Heart left ventricle (tissue), 16 donors: Measurements from ENCODE around the gene SKI. TPM values are rescaled to one million over a fixed set of nuclear protein-coding genes. Genes with fewer than 3 reads are reported as not detected.

Source experiments
- ATAC-seq, 4 donors: fragments of 200-7000 bp; cut with Tn5 transposase; one replicate each; pipeline ENCODE4 v1.9.1; 2020 to 2022; ENCODE audit warnings: moderate library complexity in 4 of 4, mild to moderate bottlenecking in 3 of 4, moderate number of reproducible peaks in 1 of 4
- DNase-seq, 5 donors: peaks; one replicate each; pipeline ENCODE4 v3.0.0-alpha.2; 2020
- H3K27ac ChIP-seq, 12 donors: fragments of 200-600 bp; sonication (generic) in 4 of 12; one replicate each; pipeline versions ENCODE4 v1.5.0 to v1.8.0; 2016 to 2022; ENCODE audit warnings: mild to moderate bottlenecking in 2 of 12
- H3K27me3 ChIP-seq, 9 donors: fragments of 200-600 bp; sonication (generic) in 2 of 9; one replicate each; pipeline versions ENCODE4 v1.5.1 to v1.8.0; 2016 to 2022; ENCODE audit warnings: mild to moderate bottlenecking in 3 of 9
- H3K36me3 ChIP-seq, 9 donors: fragments of 200-600 bp; sonication (generic) in 2 of 9; one replicate each; pipeline versions ENCODE4 v1.5.0 to v1.8.0; 2018 to 2022; ENCODE audit warnings: mild to moderate bottlenecking in 2 of 9
- H3K4me1 ChIP-seq, 12 donors: fragments of 200-600 bp; sonication (generic) in 4 of 12; one replicate each; pipeline versions ENCODE4 v1.5.0 to v1.8.0; 2016 to 2022; ENCODE audit warnings: mild to moderate bottlenecking in 3 of 12
- H3K4me3 ChIP-seq, 12 donors: fragments of 200-600 bp; sonication (generic) in 4 of 12; one replicate each; pipeline versions ENCODE4 v1.5.0 to v1.8.0; 2017 to 2022; ENCODE audit warnings: mild to moderate bottlenecking in 9 of 12, moderate library complexity in 4 of 12
- H3K9me3 ChIP-seq, 12 donors: fragments of 200-600 bp; sonication (generic) in 4 of 12; one replicate each; pipeline versions ENCODE4 v1.5.0 to v1.8.0; 2016 to 2022; ENCODE audit warnings: mild to moderate bottlenecking in 1 of 12
- POLR2A ChIP-seq, 2 donors: fragments of 450-650 bp; IDR thresholded peaks; one replicate each; pipeline ENCODE4 v1.6.1; 2017; ENCODE audit warnings: antibody characterized with exemption in 2 of 2, mild to moderate bottlenecking in 2 of 2, moderate library complexity in 2 of 2
- WGBS, 4 donors: extraction: QIAGEN DNeasy Blood & Tissue Kit in 2 of 4; methylation state at CpG; one replicate each; pipeline versions ENCODE4 v1.1.5 to v1.1.7; 2013 to 2018; 5-methylcytosine and 5-hydroxymethylcytosine counted together
- intact Hi-C, 10 donors: fragments of 100-400 bp; cut with DNase I; formaldehyde crosslinking; loops; one replicate each; pipeline versions ENCODE4 v1.11.1 to v1.14.2; 2022
- polyA plus RNA-seq, 2 donors: library from polyadenylated mRNA; stranded (reverse); fragments of 200-250 nt; gene quantifications; one replicate each; pipeline ENCODE4 v1.2.3, GENCODE V29; 2013
- total RNA-seq, 9 donors: library from RNA; depleted of rRNA in 2 of 9; stranded (reverse); fragments of >200 nt in 2 of 9; fragmentation: NEBNext Ultra II Directional in 3 of 9; extraction: Animal tissue kit (Norgen Biotek cat#: 25700) in 3 of 9; gene quantifications; one replicate each; pipeline versions ENCODE4 v1.1.0 to v1.2.4, GENCODE V29; 2016 to 2023
- TF ChIP-seq, protein P1 (sequence below), 12 donors: fragments of 200-600 bp; sonication (generic) in 4 of 12; IDR thresholded peaks; one replicate each; pipeline versions ENCODE4 v1.5.0 to v1.8.0; 2018 to 2022; ENCODE audit warnings: antibody characterized with exemption in 12 of 12, mild to moderate bottlenecking in 5 of 12
- donor health status: ischemic (EF 13 %, LVEDD 7.1; RV severe dilation, severe dysfunction).
- donor health status: healthy with polysubstance abuse.
- donor health status: DM: no; HTN: yes; CAD: no.
- donor health status: DM: no; HTN: no; CAD: no.
- donor health status: ischemic (EF 25% LVEDD 6.9; RV normal size, moderate dysfunction).
- donor health status: ischemic (EF 25% LVEDD 5.7; RV mildly dilated, moderate dysfunction).
- donor health status: healthy.
- donor health status: DM: yes; HTN: yes; CAD: no.
- donor health status: ischemic (EF 35%, LVEDD 5.7; RV mildly dilated, moderate dysfunction).
- donor health status: nonischemic (EF 11% LVEDD 7.7; RV severe dilation, severe dysfunction).
- donor health status: DM: yes; HTN: yes; CAD: no.
- donor health status: PGD.
- donor health status: ischemic (EF 29% LVEDD 5.4; RV normal size, mild dysfunction).
- donor health status: nonischemic (EF 23%, LVEDD 6.1; RV moderate dilation, normal function).

The SKI gene
- total and polyA plus RNA-seq, 11 donors: 16.9 to 52.7 (median 38.9) TPM

DNA sequence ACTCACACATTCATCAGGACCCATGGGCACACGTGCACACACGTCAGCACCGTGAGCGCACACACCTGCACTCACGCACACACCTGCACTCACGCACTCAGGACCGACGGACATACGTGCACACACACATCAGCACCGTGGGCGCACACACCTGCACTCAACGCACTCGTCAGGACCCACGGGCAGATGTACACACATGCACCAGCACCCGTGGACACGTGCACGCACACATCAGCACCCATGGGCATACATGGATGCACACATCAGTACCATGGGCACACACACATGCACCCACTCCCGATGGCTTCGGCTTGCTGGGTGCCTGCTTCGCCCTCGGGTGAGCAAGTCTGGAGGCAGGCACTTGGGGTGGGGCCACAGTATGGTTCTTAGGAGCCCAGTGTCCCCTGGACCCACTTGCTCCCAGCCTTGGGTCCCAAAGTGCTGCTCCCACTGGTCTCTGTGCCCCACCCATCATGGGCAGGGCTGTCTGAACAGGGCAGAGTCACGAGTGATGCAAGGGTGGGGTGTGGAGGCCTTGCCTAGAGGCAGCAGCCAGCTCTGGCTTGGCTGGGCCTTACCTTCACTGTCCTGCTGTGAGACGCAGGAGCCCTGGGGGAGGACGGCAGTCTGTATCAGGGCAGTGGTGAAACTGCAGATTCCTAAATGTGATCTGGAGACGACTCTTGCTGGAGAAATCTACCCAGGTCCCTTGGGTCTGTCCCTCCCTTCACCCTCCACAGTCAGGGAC is 49.8 kb downstream of the SKI start:
- WGBS, 4 donors: 76 to 93% (median 87%) methylated on average over 10 to 25 of the region's 25 CpGs
- DNase-seq (peak in 2 of 5 donors; percentile 43 to 57), ATAC-seq (peak in 3 of 4 donors; percentile 12 to 23 (median 20))
- Histone ChIP-seq H3K4me1 (peaks cover 29 to 78% (median 72%) of the 10 kb centered on the region in 12 donors), H3K36me3 (peaks cover 0 to 12% (median 0%) of the 10 kb centered on the region in 9 donors), H3K27me3 (no peaks in the 10 kb centered on the region), H3K27ac (peak overlapping the region in 10 of 12 donors; percentile 10 to 82 (median 72)), H3K9me3 (no peaks in the 10 kb centered on the region), H3K4me3 (no peak overlapping the region)
- intact Hi-C loops: loop anchor here in 2 of 10 donors (5.0 kb wide), 2 partner anchors 34 to 46 kb away; no protein-coding TSS in a partner anchor
- TF ChIP-seq, protein P1, sequence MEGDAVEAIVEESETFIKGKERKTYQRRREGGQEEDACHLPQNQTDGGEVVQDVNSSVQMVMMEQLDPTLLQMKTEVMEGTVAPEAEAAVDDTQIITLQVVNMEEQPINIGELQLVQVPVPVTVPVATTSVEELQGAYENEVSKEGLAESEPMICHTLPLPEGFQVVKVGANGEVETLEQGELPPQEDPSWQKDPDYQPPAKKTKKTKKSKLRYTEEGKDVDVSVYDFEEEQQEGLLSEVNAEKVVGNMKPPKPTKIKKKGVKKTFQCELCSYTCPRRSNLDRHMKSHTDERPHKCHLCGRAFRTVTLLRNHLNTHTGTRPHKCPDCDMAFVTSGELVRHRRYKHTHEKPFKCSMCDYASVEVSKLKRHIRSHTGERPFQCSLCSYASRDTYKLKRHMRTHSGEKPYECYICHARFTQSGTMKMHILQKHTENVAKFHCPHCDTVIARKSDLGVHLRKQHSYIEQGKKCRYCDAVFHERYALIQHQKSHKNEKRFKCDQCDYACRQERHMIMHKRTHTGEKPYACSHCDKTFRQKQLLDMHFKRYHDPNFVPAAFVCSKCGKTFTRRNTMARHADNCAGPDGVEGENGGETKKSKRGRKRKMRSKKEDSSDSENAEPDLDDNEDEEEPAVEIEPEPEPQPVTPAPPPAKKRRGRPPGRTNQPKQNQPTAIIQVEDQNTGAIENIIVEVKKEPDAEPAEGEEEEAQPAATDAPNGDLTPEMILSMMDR (IDR thresholded peaks at IDR 0.05): no peak
- TF ChIP-seq POLR2A (IDR thresholded peaks at IDR 0.05): no peak

DNA sequence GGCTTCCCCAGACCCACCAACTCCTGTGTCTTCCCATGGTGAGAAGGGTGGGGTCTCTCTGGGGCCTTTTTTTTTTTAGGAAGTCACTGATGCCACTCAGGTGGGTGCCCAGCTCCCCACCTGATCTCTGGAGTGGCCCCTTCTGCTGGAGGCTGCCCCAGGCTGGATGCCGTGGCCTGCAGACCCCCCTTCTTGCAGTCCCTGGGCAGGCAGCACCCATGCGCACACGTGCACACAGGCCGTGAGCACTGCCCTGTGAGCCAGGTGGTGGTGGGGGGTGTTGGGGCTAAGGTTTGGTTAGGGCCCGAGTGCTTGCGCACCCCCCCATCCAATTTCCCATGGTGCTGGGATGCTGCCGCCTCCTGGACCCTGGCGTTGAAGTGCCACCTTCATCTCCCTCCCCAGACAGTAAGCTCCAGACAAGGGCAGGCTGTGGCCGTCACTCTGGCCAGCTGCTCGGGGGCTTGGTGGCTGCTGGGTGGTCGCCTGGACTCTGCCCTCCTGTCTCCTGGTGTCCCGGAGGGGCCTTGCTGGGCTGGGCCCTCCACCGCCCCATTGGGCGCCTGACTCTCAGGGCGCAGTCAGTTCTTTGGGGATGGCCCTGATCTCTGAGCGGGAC is 50.6 kb downstream of the SKI start:
- TF ChIP-seq POLR2A (IDR thresholded peaks at IDR 0.05): no peak
- TF ChIP-seq, protein P1 (IDR thresholded peaks at IDR 0.05): no peak
- Histone ChIP-seq H3K27ac (peak overlapping the region in 10 of 12 donors; percentile 10 to 82 (median 72)), H3K4me1 (peaks cover 29 to 78% (median 65%) of the 10 kb centered on the region in 12 donors), H3K36me3 (peaks cover 0 to 13% (median 0%) of the 10 kb centered on the region in 9 donors), H3K9me3 (no peaks in the 10 kb centered on the region), H3K4me3 (peak overlapping the region in 2 of 12 donors; percentile 3 to 8), H3K27me3 (no peaks in the 10 kb centered on the region)
- peak in 2 of 4 donors; percentile 1 for ATAC-seq
- intact Hi-C loops: loop anchor here in 2 of 10 donors (5.0 kb wide), 2 partner anchors 34 to 46 kb away; no protein-coding TSS in a partner anchor
- peak in 2 of 5 donors; percentile 29 to 47 for DNase-seq
- WGBS, 4 donors: 46 to 75% (median 47%) methylated on average over 1 to 16 of the region's 16 CpGs

DNA sequence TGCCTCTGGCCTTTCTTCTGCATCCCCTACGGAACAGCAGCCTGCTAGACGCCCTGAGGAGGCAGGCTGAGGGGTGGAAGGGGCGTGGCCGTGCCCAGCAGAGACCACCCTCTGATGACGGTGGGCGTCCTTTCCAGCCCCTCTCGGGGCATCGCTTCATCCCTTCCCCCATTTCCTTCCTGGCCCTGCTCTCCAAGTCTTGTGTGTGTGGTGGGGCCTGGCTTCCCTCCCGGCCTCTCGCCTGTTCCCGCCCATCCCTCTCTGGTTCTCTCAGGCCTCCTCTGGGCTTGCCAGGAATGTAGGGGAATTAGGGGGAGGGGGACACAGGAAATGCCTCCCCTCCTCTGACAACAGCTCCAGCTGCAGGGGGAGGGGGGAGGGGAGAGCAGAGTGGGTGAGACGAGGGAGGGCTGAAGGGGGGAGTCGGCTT is 51.1 kb downstream of the SKI start:
- Histone ChIP-seq H3K36me3 (peaks cover 0 to 13% (median 0%) of the 10 kb centered on the region in 9 donors), H3K4me3 (peak overlapping the region in 2 of 12 donors; percentile 3 to 8), H3K4me1 (peaks cover 26 to 77% (median 63%) of the 10 kb centered on the region in 12 donors), H3K27ac (peak overlapping the region in 11 of 12 donors; percentile 0 to 82 (median 72)), H3K9me3 (no peaks in the 10 kb centered on the region), H3K27me3 (no peaks in the 10 kb centered on the region)
- WGBS, 4 donors: 4 to 11% (median 8%) methylated on average over 13 of the region's 13 CpGs
- TF ChIP-seq, protein P1 (IDR thresholded peaks at IDR 0.05): no peak
- TF ChIP-seq POLR2A (IDR thresholded peaks at IDR 0.05): no peak
- intact Hi-C loops: loop anchor here in 2 of 10 donors (5.0 kb wide), 2 partner anchors 33 to 47 kb away; no protein-coding TSS in a partner anchor
- DNase-seq (peak; percentile 73 to 88 (median 79)), ATAC-seq (peak; percentile 49 to 87 (median 60))
